Superior temporal gyrus (tissue), 1 donor: Measurements from ENCODE around the gene ZNF341.

Source experiments
- DNase-seq: peaks from one replicate; pipeline ENCODE4 v3.0.0-alpha.2; 2016; ENCODE audit errors: extremely low spot score

The ZNF341 gene

GRCh38 chr20:33766686-33767085 is 34.9 kb downstream of the ZNF341 start:
- no peak for DNase-seq

- DNase-seq, result no peak
These were observed 36.0 kb downstream of the ZNF341 start for GRCh38 chr20:33767777-33768138.

- no peak for DNase-seq
These were observed 37.2 kb downstream of the ZNF341 start for GRCh38 chr20:33769043-33769442.

- no peak for DNase-seq
These were observed 38.2 kb downstream of the ZNF341 start for GRCh38 chr20:33770005-33770404.

- no peak for DNase-seq
These were observed 40.1 kb downstream of the ZNF341 start for GRCh38 chr20:33771938-33772337.

GRCh38 chr20:33772439-33772838 is 40.6 kb downstream of the ZNF341 start:
- DNase-seq, result no peak

- no peak for DNase-seq
These were observed 41.8 kb downstream of the ZNF341 start for GRCh38 chr20:33773412-33774089.

- no peak for DNase-seq
These were observed 46.0 kb downstream of the ZNF341 start for GRCh38 chr20:33777816-33778215.

GRCh38 chr20:33781133-33781532 is 49.3 kb downstream of the ZNF341 start:
- no peak for DNase-seq

- DNase-seq, result no peak
These were observed 50.1 kb downstream of the ZNF341 start for GRCh38 chr20:33781945-33782344.

- no peak for DNase-seq
These were observed 51.5 kb downstream of the ZNF341 start for GRCh38 chr20:33783256-33783655.

- no peak for DNase-seq
These were observed 52.0 kb downstream of the ZNF341 start for GRCh38 chr20:33783818-33784217.

- no peak for DNase-seq
These were observed 52.4 kb downstream of the ZNF341 start for GRCh38 chr20:33784225-33784624.

- no peak for DNase-seq
These were observed 53.7 kb downstream of the ZNF341 start for GRCh38 chr20:33785503-33785902.

GRCh38 chr20:33787253-33787891 is 55.6 kb downstream of the ZNF341 start:
- no peak for DNase-seq

- DNase-seq, result no peak
These were observed 56.7 kb downstream of the ZNF341 start for GRCh38 chr20:33788351-33789049.

GRCh38 chr20:33789109-33789857 is 57.5 kb downstream of the ZNF341 start:
- no peak for DNase-seq

GRCh38 chr20:33789858-33790182 is 58.0 kb downstream of the ZNF341 start:
- DNase-seq, result no peak

GRCh38 chr20:33790566-33790965 is 58.8 kb downstream of the ZNF341 start:
- DNase-seq, result no peak

- no peak for DNase-seq
These were observed 59.2 kb downstream of the ZNF341 start for GRCh38 chr20:33791021-33791420.

GRCh38 chr20:33791540-33791939 is 59.7 kb downstream of the ZNF341 start:
- DNase-seq, result no peak

- no peak for DNase-seq
These were observed 60.3 kb downstream of the ZNF341 start for GRCh38 chr20:33791959-33792597.
